HepG2 (cell line): ENCODE data around the gene MEX3A. TPM values are rescaled to one million over a fixed set of nuclear protein-coding genes. Genes with fewer than 3 reads are reported as not detected.

Source experiments
- ATAC-seq: fragments of 200-7000 bp; cut with Tn5 transposase; 3 replicates; pipeline ENCODE4 v1.9.1; 2020; ENCODE audit warnings: mild to moderate bottlenecking, moderate library complexity
- BruUV-seq: library from RNA; stranded (reverse); fragments of 400-500 nt; replicated peaks from 2 replicates; lab custom pipeline; 2021; lab: Mats Ljungman, UMichigan
- CTCF ChIA-PET: fragments of 300-600 bp; formaldehyde crosslinking; extraction: SDS; loops from one replicate; lab custom pipeline; 2021; ENCODE audit warnings: low total read pairs, inconsistent platforms, low intra/inter-chr PET ratio; lab: Yijun Ruan, JAX
- POLR2A ChIA-PET: fragments of 350-600 bp; sonication (Branson Sonifier 250); formaldehyde crosslinking; loops from one replicate; lab custom pipeline; 2020; ENCODE audit warnings: antibody characterized with exemption, inconsistent platforms; lab: Yijun Ruan, JAX
- DNase-seq: peaks from one replicate; pipeline ENCODE4 v3.0.0-alpha.2; 2015; ENCODE audit warnings: low spot score
- FAIRE-seq: peaks from 3 replicates; lab custom pipeline; 2011; peaks lifted over from hg19 to GRCh38; lab: Jason Lieb, UNC
- H2AFZ ChIP-seq: one replicate; pipeline ENCODE4 v1.6.1; 2011; ENCODE audit warnings: low read length, inconsistent platforms
- H3K27ac ChIP-seq: fragments of 300-600 bp; 3 replicates; pipeline ENCODE4 v1.8.0; 2011; ENCODE audit warnings: mixed run types, mild to moderate bottlenecking, mixed read lengths, low read length, inconsistent platforms; ENCODE audit not compliant: insufficient read depth; ENCODE audit errors: extremely low read length
- H3K27me3 ChIP-seq, 2 experiments: fragments of 200-600 bp in 1 of 2; 2 replicates in 1 of 2; 3 replicates in 1 of 2; pipeline versions ENCODE4 v1.6.0 to v1.8.0; 2011; ENCODE audit warnings: low read length in 2 of 2, mild to moderate bottlenecking in 2 of 2, moderate library complexity in 2 of 2, inconsistent platforms in 1 of 2; ENCODE audit not compliant: insufficient read depth in 2 of 2, control insufficient read depth in 1 of 2
- H3K36me3 ChIP-seq, 2 experiments: fragments of 200-600 bp in 1 of 2; replicated peaks in 1 of 2; 2 replicates in 1 of 2; 3 replicates in 1 of 2; pipeline versions ENCODE4 v1.5.1 to v1.8.0; 2011; ENCODE audit warnings: low read length in 2 of 2, inconsistent platforms in 1 of 2; ENCODE audit not compliant: insufficient read depth in 2 of 2, control insufficient read depth in 1 of 2
- H3K4me1 ChIP-seq: 2 replicates; pipeline ENCODE4 v1.5.1; 2012; ENCODE audit warnings: low read length, inconsistent platforms; ENCODE audit not compliant: insufficient read depth
- H3K4me2 ChIP-seq: 2 replicates; pipeline ENCODE4 v1.6.0; 2011; ENCODE audit warnings: low read depth, low read length, inconsistent platforms
- H3K4me3 ChIP-seq, 3 experiments: fragments of 200-600 bp in 1 of 3; sonication (generic), shearing (Covaris generic) in 1 of 3; replicated peaks in 1 of 3; 2 replicates each; pipeline ENCODE4 v1.5.1; 2011 to 2016; ENCODE audit warnings: low read length in 3 of 3, inconsistent platforms in 2 of 3, low read depth in 2 of 3, mild to moderate bottlenecking in 2 of 3, control low read depth in 1 of 3, mixed read lengths in 1 of 3; ENCODE audit not compliant: insufficient read depth in 1 of 3
- H3K79me2 ChIP-seq: one replicate; pipeline ENCODE4 v1.6.1; 2011; ENCODE audit warnings: low read length, inconsistent platforms; ENCODE audit not compliant: insufficient read depth
- H3K9ac ChIP-seq: 2 replicates; pipeline ENCODE4 v1.6.0; 2011; ENCODE audit warnings: mild to moderate bottlenecking, low read depth, low read length, inconsistent platforms; ENCODE audit not compliant: insufficient read depth
- H3K9me3 ChIP-seq: 2 replicates; pipeline ENCODE4 v1.5.1; 2012; ENCODE audit warnings: mild to moderate bottlenecking, low read length
- H4K20me1 ChIP-seq: 2 replicates; pipeline ENCODE4 v1.6.0; 2011; ENCODE audit warnings: inconsistent platforms, mild to moderate bottlenecking, low read length, moderate library complexity; ENCODE audit not compliant: insufficient read depth
- DNMT1 ChIP-seq: sonication (generic); formaldehyde crosslinking; IDR thresholded peaks from 2 replicates; pipeline ENCODE4 v1.5.1; 2020; ENCODE audit warnings: mild to moderate bottlenecking, missing genetic modification reagents
- FOXC1 ChIP-seq: sonication (generic); formaldehyde crosslinking; IDR thresholded peaks from 2 replicates; pipeline ENCODE4 v1.8.0; 2022; ENCODE audit warnings: mild to moderate bottlenecking, missing genetic modification reagents, borderline replicate concordance
- RARG ChIP-seq: sonication (generic); formaldehyde crosslinking; IDR thresholded peaks from 2 replicates; pipeline ENCODE4 v1.4.0; 2020; ENCODE audit warnings: low read depth, mild to moderate bottlenecking, missing genetic modification reagents
- ZFP1 ChIP-seq: IDR thresholded peaks from 2 replicates; pipeline ENCODE4 v1.6.1; 2016
- ZNF160 ChIP-seq: sonication (generic); formaldehyde crosslinking; IDR thresholded peaks from 2 replicates; pipeline ENCODE4 v1.8.0; 2022; ENCODE audit warnings: mild to moderate bottlenecking, inconsistent platforms, missing genetic modification reagents
- ZNF7 ChIP-seq: IDR thresholded peaks from 2 replicates; pipeline ENCODE4 v1.6.1; 2016; ENCODE audit warnings: missing biosample characterization, missing genetic modification reagents
- ZNF746 ChIP-seq: sonication (generic); formaldehyde crosslinking; IDR thresholded peaks from 2 replicates; pipeline ENCODE4 v1.8.0; 2022; ENCODE audit warnings: mild to moderate bottlenecking, missing genetic modification reagents
- ZNF772 ChIP-seq: sonication (generic); formaldehyde crosslinking; IDR thresholded peaks from 2 replicates; pipeline ENCODE4 v1.5.0; 2020; ENCODE audit warnings: mild to moderate bottlenecking, missing genetic modification reagents
- ZNF790 ChIP-seq: sonication (generic); formaldehyde crosslinking; IDR thresholded peaks from 2 replicates; pipeline ENCODE4 v1.8.0; 2022; ENCODE audit warnings: missing genetic modification reagents, mild to moderate bottlenecking, borderline replicate concordance
- WGBS: methylation state at CpG from one replicate; pipeline ENCODE4 v1.1.6; 2017; ENCODE audit warnings: low lambda C conversion rate; 5-methylcytosine and 5-hydroxymethylcytosine counted together
- in situ Hi-C: cut with HindIII; loops from 2 replicates; pipeline ENCODE4 v1.10.0; 2017; ENCODE audit warnings: low pct_unique_long_range_greater_than_20kb; ENCODE audit not compliant: extremely low pct_ligation_motif_present
- intact Hi-C: fragments of 100-400 bp; cut with micrococcal nuclease; formaldehyde crosslinking; loops from one replicate; pipeline ENCODE4 v1.10.0; 2022; ENCODE audit not compliant: unreplicated experiment
- polyA plus RNA-seq, 8 experiments: library from polyadenylated mRNA; depleted of rRNA in 3 of 8; stranded (reverse) in 7 of 8; unstranded in 1 of 8; fragments of >200 nt; fragmentation: Illumina TruSeq in 4 of 8; extraction: Trizol in 4 of 8; gene quantifications; 2 replicates each; pipeline versions ENCODE4 v1.2.1 to v1.2.3, GENCODE V29; 2011 to 2016; ENCODE audit warnings: low read depth in 4 of 8, missing spikeins in 1 of 8, mixed read lengths in 1 of 8; ENCODE audit not compliant: insufficient read depth in 1 of 8
- total RNA-seq, 5 experiments: library from RNA; depleted of rRNA; stranded (reverse); fragments of >200 nt; fragmentation: Illumina TruSeq; extraction: Trizol; gene quantifications; 2 replicates each; pipeline ENCODE4 v1.2.3, GENCODE V29; 2016; ENCODE audit warnings: low read depth in 1 of 5
- TF ChIP-seq, protein P1 (sequence below): sonication (generic); formaldehyde crosslinking; IDR thresholded peaks from 2 replicates; pipeline ENCODE4 v1.5.1; 2020; ENCODE audit warnings: mild to moderate bottlenecking, missing genetic modification reagents, moderate library complexity
- TF ChIP-seq, protein P2 (sequence below): sonication (generic); formaldehyde crosslinking; IDR thresholded peaks from 2 replicates; pipeline ENCODE4 v1.4.0; 2020; ENCODE audit warnings: missing genetic modification reagents
- TF ChIP-seq, protein P3 (sequence below): sonication (generic); formaldehyde crosslinking; IDR thresholded peaks from 2 replicates; pipeline ENCODE4 v1.4.0; 2020; ENCODE audit warnings: missing genetic modification reagents, mild to moderate bottlenecking, borderline replicate concordance
- TF ChIP-seq, protein P4 (sequence below): sonication (generic); formaldehyde crosslinking; conservative IDR thresholded peaks from 2 replicates; pipeline ENCODE4 v1.8.1; 2023; ENCODE audit warnings: missing genetic modification reagents

MEX3A gene
- total and polyA plus RNA-seq, 2 of the 13 experiments (the other 11 are each of a cell fraction or from before 2014, with no cell fraction given) = 7.6 to 9.1 TPM

DNA sequence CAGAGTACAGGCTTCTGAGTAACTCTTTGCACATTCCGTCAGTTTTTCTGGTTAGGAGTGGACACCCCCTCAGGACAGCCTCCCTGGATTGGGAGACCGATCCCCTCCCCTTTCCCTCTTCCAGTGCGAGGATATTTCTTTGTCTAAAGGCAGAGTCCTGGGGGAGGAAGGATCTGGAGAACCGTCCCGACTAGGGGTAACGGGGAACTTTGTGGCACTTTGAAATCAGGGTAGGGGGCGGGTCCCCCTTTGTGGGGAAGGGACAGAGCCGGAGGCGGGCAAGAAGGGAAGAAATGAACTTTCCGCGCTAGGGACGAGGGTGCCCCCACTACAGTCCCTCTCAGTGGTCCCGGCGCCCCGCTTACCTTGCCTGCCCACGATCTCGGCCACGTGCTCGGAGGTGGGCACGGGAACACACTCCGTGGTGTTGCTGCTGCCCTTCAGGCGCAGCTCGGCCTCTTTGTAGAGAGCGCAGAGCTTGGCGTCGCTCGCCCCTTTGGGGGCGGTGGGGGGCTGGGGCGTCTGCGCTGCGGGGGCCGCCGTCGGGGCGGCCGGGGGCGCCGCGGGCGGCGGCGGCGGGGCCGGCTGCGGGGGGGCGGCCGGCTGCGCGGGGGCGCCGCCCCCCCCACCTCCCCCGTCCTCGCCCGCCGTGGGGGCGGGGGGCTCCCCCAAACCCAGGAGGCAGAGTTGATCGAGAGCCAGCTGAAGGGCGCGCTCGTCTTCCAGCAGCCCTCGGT is 917 bp downstream of the MEX3A start (continued):
- TF ChIP-seq, protein P1, sequence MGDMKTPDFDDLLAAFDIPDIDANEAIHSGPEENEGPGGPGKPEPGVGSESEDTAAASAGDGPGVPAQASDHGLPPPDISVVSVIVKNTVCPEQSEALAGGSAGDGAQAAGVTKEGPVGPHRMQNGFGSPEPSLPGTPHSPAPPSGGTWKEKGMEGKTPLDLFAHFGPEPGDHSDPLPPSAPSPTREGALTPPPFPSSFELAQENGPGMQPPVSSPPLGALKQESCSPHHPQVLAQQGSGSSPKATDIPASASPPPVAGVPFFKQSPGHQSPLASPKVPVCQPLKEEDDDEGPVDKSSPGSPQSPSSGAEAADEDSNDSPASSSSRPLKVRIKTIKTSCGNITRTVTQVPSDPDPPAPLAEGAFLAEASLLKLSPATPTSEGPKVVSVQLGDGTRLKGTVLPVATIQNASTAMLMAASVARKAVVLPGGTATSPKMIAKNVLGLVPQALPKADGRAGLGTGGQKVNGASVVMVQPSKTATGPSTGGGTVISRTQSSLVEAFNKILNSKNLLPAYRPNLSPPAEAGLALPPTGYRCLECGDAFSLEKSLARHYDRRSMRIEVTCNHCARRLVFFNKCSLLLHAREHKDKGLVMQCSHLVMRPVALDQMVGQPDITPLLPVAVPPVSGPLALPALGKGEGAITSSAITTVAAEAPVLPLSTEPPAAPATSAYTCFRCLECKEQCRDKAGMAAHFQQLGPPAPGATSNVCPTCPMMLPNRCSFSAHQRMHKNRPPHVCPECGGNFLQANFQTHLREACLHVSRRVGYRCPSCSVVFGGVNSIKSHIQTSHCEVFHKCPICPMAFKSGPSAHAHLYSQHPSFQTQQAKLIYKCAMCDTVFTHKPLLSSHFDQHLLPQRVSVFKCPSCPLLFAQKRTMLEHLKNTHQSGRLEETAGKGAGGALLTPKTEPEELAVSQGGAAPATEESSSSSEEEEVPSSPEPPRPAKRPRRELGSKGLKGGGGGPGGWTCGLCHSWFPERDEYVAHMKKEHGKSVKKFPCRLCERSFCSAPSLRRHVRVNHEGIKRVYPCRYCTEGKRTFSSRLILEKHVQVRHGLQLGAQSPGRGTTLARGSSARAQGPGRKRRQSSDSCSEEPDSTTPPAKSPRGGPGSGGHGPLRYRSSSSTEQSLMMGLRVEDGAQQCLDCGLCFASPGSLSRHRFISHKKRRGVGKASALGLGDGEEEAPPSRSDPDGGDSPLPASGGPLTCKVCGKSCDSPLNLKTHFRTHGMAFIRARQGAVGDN = peak; percentile 83
- TF ChIP-seq RARG (no peak), ZNF7 (CRISPR knock-in tag) (no peak), ZNF772 (no peak), DNMT1 (CRISPR knock-in tag) (no peak), ZNF790 (no peak)
- TF ChIP-seq, protein P2, sequence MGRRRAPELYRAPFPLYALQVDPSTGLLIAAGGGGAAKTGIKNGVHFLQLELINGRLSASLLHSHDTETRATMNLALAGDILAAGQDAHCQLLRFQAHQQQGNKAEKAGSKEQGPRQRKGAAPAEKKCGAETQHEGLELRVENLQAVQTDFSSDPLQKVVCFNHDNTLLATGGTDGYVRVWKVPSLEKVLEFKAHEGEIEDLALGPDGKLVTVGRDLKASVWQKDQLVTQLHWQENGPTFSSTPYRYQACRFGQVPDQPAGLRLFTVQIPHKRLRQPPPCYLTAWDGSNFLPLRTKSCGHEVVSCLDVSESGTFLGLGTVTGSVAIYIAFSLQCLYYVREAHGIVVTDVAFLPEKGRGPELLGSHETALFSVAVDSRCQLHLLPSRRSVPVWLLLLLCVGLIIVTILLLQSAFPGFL (CRISPR knock-in tag) = no peak
- TF ChIP-seq, all 625 proteins: peak for 28

DNA sequence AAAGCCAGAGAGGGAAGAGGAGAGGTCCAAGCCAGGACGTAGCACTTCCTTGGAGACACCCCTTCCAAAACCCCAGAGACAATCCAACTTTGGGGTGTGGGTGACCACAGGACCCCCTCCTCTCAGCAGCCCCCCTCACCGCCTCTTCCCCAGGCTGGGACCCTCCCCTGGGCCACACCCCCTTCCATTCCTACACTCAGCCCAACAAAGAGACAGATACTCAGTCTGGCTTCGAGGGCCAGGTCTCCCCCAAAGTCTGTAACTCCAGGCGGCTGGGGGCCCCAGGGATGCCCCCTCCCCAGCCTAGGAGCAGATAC is 1.4 kb downstream of the MEX3A start:
- Histone ChIP-seq H3K9me3 (no peaks in the 10 kb centered on the region), H3K4me3 (peak overlapping the region; percentile 45 to 94 (median 88)), H3K4me2 (peak overlapping the region; percentile 97), H3K36me3 (peaks cover 4 to 13% of the 10 kb centered on the region in 2 experiments; a peak in 4 of 5 replicates), H2AFZ (no peak overlapping the region), H4K20me1 (peaks cover 2% of the 10 kb centered on the region; the same call in 1 of the 2 replicates), H3K79me2 (peaks cover 23% of the 10 kb centered on the region), H3K27ac (peak overlapping the region; percentile 43), H3K9ac (peak overlapping the region; percentile 75), H3K4me1 (peaks cover 58% of the 10 kb centered on the region), H3K27me3 (no peaks in the 10 kb centered on the region; a peak in 1 of 5 replicates)
- DNase-seq (no peak), ATAC-seq (no peak), FAIRE-seq (no peak)
- in situ Hi-C loops = no loop called here
- CTCF ChIA-PET = no interaction called here
- BruUV-seq = no TSS peak
- WGBS = 29% methylated on average over 2 of the region's 4 CpGs
- intact Hi-C loops = loop anchor here (5.0 kb wide), 1 partner anchor 954 kb away; the partner anchor contains the start of gene EFNA1
- POLR2A ChIA-PET = no interaction called here
- TF ChIP-seq, protein P3, sequence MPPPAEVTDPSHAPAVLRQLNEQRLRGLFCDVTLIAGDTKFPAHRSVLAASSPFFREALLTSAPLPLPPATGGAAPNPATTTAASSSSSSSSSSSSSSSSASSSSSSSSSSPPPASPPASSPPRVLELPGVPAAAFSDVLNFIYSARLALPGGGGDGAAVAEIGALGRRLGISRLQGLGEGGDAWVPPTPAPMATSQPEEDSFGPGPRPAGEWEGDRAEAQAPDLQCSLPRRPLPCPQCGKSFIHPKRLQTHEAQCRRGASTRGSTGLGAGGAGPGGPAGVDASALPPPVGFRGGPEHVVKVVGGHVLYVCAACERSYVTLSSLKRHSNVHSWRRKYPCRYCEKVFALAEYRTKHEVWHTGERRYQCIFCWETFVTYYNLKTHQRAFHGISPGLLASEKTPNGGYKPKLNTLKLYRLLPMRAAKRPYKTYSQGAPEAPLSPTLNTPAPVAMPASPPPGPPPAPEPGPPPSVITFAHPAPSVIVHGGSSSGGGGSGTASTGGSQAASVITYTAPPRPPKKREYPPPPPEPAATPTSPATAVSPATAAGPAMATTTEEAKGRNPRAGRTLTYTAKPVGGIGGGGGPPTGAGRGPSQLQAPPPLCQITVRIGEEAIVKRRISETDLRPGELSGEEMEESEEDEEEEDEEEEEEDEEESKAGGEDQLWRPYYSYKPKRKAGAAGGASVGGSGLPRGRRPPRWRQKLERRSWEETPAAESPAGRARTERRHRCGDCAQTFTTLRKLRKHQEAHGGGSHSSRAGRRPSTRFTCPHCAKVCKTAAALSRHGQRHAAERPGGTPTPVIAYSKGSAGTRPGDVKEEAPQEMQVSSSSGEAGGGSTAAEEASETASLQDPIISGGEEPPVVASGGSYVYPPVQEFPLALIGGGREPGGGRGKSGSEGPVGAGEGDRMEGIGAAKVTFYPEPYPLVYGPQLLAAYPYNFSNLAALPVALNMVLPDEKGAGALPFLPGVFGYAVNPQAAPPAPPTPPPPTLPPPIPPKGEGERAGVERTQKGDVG (CRISPR knock-in tag) = 0 out of 2 replicates have a peak, but pooled peaks have one; percentile 24
- TF ChIP-seq, protein P4, sequence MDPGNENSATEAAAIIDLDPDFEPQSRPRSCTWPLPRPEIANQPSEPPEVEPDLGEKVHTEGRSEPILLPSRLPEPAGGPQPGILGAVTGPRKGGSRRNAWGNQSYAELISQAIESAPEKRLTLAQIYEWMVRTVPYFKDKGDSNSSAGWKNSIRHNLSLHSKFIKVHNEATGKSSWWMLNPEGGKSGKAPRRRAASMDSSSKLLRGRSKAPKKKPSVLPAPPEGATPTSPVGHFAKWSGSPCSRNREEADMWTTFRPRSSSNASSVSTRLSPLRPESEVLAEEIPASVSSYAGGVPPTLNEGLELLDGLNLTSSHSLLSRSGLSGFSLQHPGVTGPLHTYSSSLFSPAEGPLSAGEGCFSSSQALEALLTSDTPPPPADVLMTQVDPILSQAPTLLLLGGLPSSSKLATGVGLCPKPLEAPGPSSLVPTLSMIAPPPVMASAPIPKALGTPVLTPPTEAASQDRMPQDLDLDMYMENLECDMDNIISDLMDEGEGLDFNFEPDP (CRISPR knock-in tag) = no peak
- 0 out of 2 replicates have a peak, but pooled peaks have one; percentile 7 for TF ChIP-seq FOXC1 (CRISPR knock-in tag)
- TF ChIP-seq ZFP1 (CRISPR knock-in tag) = no peak
- no peak for TF ChIP-seq ZNF746 (CRISPR knock-in tag)
- TF ChIP-seq ZNF160 (CRISPR knock-in tag) = no peak
